Measurements from ENCODE around the gene GPR42.

DNA sequence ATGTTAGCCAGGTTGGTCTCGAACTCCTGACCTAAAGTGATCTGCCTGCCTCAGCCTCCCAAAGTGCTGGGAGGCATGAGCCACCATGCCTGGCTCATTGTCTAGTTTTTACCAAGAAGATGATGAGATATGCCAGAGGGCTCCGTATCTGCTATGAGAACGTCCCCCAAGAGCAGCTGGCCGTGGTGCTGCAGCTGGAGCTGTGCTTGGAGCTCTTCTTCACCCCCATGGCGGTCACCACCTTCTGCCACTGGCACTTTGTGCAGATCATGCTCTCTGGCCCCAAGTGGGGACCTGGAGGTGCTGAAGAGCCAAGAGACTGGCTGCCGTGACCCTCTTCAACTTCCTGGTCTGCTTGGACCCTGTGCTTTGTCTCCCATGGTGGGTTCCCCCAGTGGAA lies 36.8 kb downstream of the GPR42 start:
- TF ChIP-seq, protein P1, sequence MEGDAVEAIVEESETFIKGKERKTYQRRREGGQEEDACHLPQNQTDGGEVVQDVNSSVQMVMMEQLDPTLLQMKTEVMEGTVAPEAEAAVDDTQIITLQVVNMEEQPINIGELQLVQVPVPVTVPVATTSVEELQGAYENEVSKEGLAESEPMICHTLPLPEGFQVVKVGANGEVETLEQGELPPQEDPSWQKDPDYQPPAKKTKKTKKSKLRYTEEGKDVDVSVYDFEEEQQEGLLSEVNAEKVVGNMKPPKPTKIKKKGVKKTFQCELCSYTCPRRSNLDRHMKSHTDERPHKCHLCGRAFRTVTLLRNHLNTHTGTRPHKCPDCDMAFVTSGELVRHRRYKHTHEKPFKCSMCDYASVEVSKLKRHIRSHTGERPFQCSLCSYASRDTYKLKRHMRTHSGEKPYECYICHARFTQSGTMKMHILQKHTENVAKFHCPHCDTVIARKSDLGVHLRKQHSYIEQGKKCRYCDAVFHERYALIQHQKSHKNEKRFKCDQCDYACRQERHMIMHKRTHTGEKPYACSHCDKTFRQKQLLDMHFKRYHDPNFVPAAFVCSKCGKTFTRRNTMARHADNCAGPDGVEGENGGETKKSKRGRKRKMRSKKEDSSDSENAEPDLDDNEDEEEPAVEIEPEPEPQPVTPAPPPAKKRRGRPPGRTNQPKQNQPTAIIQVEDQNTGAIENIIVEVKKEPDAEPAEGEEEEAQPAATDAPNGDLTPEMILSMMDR (IDR thresholded peaks at IDR 0.05), result no peak
- no peak for TF ChIP-seq POLR2A (IDR thresholded peaks at IDR 0.05)

Measured in adrenal gland (tissue), 5 donors.